Glomerular visceral epithelial cell (primary cell): ENCODE data around the gene NCF4.

Experiments used
- DNase-seq: peaks from one replicate; pipeline ENCODE4 v3.0.0-alpha.2; 2016; ENCODE audit errors: extremely low spot score

The NCF4 gene

GRCh38 chr22:36838119-36839030, 22.4 kb upstream of the NCF4 start:
- no peak for DNase-seq

GRCh38 chr22:36839356-36840073, 21.3 kb upstream of the NCF4 start:
- no peak for DNase-seq

- DNase-seq = no peak
These were observed 20.7 kb upstream of the NCF4 start for GRCh38 chr22:36840106-36840505.

- DNase-seq = no peak
These were observed 14.5 kb upstream of the NCF4 start for GRCh38 chr22:36846271-36846670.

GRCh38 chr22:36846949-36847348, 13.9 kb upstream of the NCF4 start:
- DNase-seq = no peak

- no peak for DNase-seq
These were observed 10.8 kb upstream of the NCF4 start for GRCh38 chr22:36850056-36850455.

GRCh38 chr22:36850682-36851081, 10.1 kb upstream of the NCF4 start:
- DNase-seq = no peak

- DNase-seq = no peak
These were observed 8.5 kb upstream of the NCF4 start for GRCh38 chr22:36852056-36852973.

- DNase-seq = peak; percentile 19
These were observed 7.3 kb upstream of the NCF4 start for GRCh38 chr22:36853407-36854099.

GRCh38 chr22:36855478-36855877, 5.3 kb upstream of the NCF4 start:
- DNase-seq = no peak

- DNase-seq = peak; percentile 76
These were observed 4.5 kb upstream of the NCF4 start for GRCh38 chr22:36856121-36856791.

- no peak for DNase-seq
These were observed 4.0 kb upstream of the NCF4 start for GRCh38 chr22:36856792-36857135.

GRCh38 chr22:36858156-36858555, 2.6 kb upstream of the NCF4 start:
- DNase-seq = no peak

GRCh38 chr22:36858966-36859365, 1.8 kb upstream of the NCF4 start:
- no peak for DNase-seq

- DNase-seq = no peak
These were observed 789 bp upstream of the NCF4 start for GRCh38 chr22:36860017-36860416.

- no peak for DNase-seq
These were observed 377 bp upstream of the NCF4 start for GRCh38 chr22:36860438-36860820.

- DNase-seq = no peak
These were observed 1.7 kb downstream of the NCF4 start for GRCh38 chr22:36862251-36863242.

- no peak for DNase-seq
These were observed 2.5 kb downstream of the NCF4 start for GRCh38 chr22:36863281-36863680.

GRCh38 chr22:36863979-36864378, 3.2 kb downstream of the NCF4 start:
- DNase-seq = no peak
